ENCODE measurements around the gene STARD5. TPM values are rescaled to one million over a fixed set of nuclear protein-coding genes. Genes with fewer than 3 reads are reported as not detected.
"Not testable (repeated sequence)": the region's sequence is repeated elsewhere in the genome, so short reads cannot be mapped to it uniquely, and the experiment has no call there.

The STARD5 gene
- total RNA-seq, 1 experiment from 2014 or later, result 0.22 TPM

DNA sequence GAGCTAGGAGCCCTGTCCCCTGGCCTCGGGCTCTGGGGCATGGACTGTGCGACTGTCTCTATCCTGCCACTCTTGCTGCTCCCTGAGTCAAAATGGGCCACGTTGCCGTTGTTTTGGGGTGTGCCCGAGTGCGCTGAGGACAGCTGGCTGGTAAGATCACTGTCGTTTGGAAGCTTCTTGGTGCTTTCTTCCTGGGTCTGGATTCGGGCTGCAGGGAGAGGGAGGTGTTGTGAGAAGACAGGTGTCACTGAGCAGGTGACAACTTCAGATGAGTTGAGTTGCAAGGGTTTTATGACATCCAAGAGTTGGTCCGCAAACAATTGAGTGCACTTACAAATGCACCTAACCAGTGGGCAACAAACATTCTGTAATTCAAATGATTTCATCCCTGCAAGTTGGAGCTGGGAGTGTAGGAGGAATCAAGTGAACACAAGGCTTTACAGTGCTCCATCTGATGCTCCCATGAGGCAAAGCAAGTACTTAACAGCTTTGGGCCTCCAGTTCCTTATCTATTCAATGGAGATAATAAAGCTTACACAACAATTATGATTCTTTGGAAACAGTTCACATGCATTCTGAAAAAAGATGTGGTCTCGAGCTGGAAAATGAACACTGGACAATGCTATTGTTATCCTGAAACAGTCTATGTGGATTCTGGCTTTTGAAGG is 11.0 kb upstream of the STARD5 start:
- Histone ChIP-seq H3K4me3 (ENCODE audit: low read length) (no peak overlapping the region), H3K4me1 (ENCODE audit: low read length) (no peaks in the 10 kb centered on the region), H3K9me3 (ENCODE audit: low read length) (no peaks in the 10 kb centered on the region), H3K4me2 (ENCODE audit: low read depth, low read length, poor library complexity, severe bottlenecking) (no peak overlapping the region), H3K27ac (ENCODE audit: low read length) (no peak overlapping the region), H3K9ac (ENCODE audit: low read length) (no peak overlapping the region), H3K79me2 (ENCODE audit: low read length) (no peaks in the 10 kb centered on the region), H3K9me2 (replicated peaks; ENCODE audit: insufficient read depth, low read length) (no peaks in the 10 kb centered on the region), H3K36me3 (ENCODE audit: insufficient read depth, low read length) (no peaks in the 10 kb centered on the region), H4K20me1 (ENCODE audit: insufficient read depth, low read depth, low read length) (no peaks in the 10 kb centered on the region), H2AFZ (ENCODE audit: low read length) (no peak overlapping the region), H3K27me3 (ENCODE audit: low read length) (no peaks in the 10 kb centered on the region)
- no peak for DNase-seq

GRCh38 chr15:81333363-81333762 is 9.4 kb upstream of the STARD5 start:
- no peaks in the 10 kb centered on the region for H3K9me3 ChIP-seq (ENCODE audit: low read length)
- H2AFZ ChIP-seq (ENCODE audit: low read length), result no peak overlapping the region
- no peak overlapping the region for H3K4me2 ChIP-seq (ENCODE audit: low read depth, low read length, poor library complexity, severe bottlenecking)
- H3K9ac ChIP-seq (ENCODE audit: low read length), result no peak overlapping the region
- no peaks in the 10 kb centered on the region for H3K79me2 ChIP-seq (ENCODE audit: low read length)
- H3K36me3 ChIP-seq (ENCODE audit: insufficient read depth, low read length), result no peaks in the 10 kb centered on the region
- H3K27ac ChIP-seq (ENCODE audit: low read length), result no peak overlapping the region
- H3K27me3 ChIP-seq (ENCODE audit: low read length), result no peaks in the 10 kb centered on the region
- DNase-seq, result no peak
- no peak overlapping the region for H3K4me3 ChIP-seq (ENCODE audit: low read length)
- no peaks in the 10 kb centered on the region for H3K4me1 ChIP-seq (ENCODE audit: low read length)
- H3K9me2 ChIP-seq (replicated peaks; ENCODE audit: insufficient read depth, low read length), result no peaks in the 10 kb centered on the region
- H4K20me1 ChIP-seq (ENCODE audit: insufficient read depth, low read depth, low read length), result no peaks in the 10 kb centered on the region

DNA sequence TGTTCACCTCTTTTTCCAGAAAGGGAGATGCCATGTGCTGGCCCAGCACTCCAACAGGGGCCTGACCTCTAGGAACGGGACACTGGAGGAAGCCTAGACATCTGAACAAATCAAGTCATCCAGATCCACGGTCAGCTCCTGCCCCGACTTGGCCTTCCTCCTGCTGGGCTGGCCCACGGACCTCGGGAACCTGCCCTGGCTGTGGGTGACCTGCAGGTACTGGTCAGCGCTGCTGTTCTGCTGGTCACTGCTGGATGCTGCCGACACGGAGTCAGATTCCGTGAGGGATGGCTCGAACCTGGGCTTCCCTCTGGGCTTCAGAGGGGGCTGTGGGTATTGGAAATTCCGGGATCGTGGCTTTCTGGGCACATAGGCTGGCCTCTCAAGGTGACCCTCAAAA is 8.4 kb upstream of the STARD5 start:
- Histone ChIP-seq H4K20me1 (ENCODE audit: insufficient read depth, low read depth, low read length) (no peaks in the 10 kb centered on the region), H3K4me1 (ENCODE audit: low read length) (no peaks in the 10 kb centered on the region), H3K27ac (ENCODE audit: low read length) (no peak overlapping the region), H3K4me2 (ENCODE audit: low read depth, low read length, poor library complexity, severe bottlenecking) (no peak overlapping the region), H3K9me3 (ENCODE audit: low read length) (no peaks in the 10 kb centered on the region), H2AFZ (ENCODE audit: low read length) (no peak overlapping the region), H3K9ac (ENCODE audit: low read length) (no peak overlapping the region), H3K36me3 (ENCODE audit: insufficient read depth, low read length) (no peaks in the 10 kb centered on the region), H3K79me2 (ENCODE audit: low read length) (no peaks in the 10 kb centered on the region), H3K9me2 (replicated peaks; ENCODE audit: insufficient read depth, low read length) (no peaks in the 10 kb centered on the region), H3K27me3 (ENCODE audit: low read length) (no peaks in the 10 kb centered on the region), H3K4me3 (ENCODE audit: low read length) (no peak overlapping the region)
- DNase-seq, result no peak

DNA sequence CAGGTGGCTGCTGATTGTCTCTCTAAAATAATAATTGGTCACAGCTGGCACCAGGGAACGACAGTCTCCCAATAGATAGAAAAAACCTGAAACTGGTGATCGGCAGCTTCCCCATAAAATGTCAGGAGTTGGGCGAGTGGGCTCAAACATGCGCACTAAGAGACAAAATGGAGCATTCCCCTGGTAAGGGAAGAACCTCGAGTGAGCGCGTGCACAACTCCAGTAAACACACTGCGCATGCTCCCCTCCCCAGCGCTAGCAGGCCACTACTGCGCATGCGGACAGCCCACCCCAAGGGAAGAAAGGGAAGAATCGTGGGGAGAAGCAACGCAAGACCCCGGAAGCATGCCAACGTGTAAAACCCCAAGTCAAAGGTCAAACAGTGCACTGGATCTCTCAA is 7.7 kb upstream of the STARD5 start:
- H3K27me3 ChIP-seq (ENCODE audit: low read length), result no peaks in the 10 kb centered on the region
- no peaks in the 10 kb centered on the region for H3K79me2 ChIP-seq (ENCODE audit: low read length)
- no peaks in the 10 kb centered on the region for H3K9me3 ChIP-seq (ENCODE audit: low read length)
- H4K20me1 ChIP-seq (ENCODE audit: insufficient read depth, low read depth, low read length), result no peaks in the 10 kb centered on the region
- no peaks in the 10 kb centered on the region for H3K36me3 ChIP-seq (ENCODE audit: insufficient read depth, low read length)
- no peak overlapping the region for H3K4me3 ChIP-seq (ENCODE audit: low read length)
- H3K4me2 ChIP-seq (ENCODE audit: low read depth, low read length, poor library complexity, severe bottlenecking), result no peak overlapping the region
- no peak for DNase-seq
- no peak overlapping the region for H3K27ac ChIP-seq (ENCODE audit: low read length)
- H3K9ac ChIP-seq (ENCODE audit: low read length), result no peak overlapping the region
- H2AFZ ChIP-seq (ENCODE audit: low read length), result no peak overlapping the region
- no peaks in the 10 kb centered on the region for H3K4me1 ChIP-seq (ENCODE audit: low read length)
- H3K9me2 ChIP-seq (replicated peaks; ENCODE audit: insufficient read depth, low read length), result no peaks in the 10 kb centered on the region

- H3K4me2 ChIP-seq (ENCODE audit: low read depth, low read length, poor library complexity, severe bottlenecking); H4K20me1 ChIP-seq (ENCODE audit: insufficient read depth, low read depth, low read length); H3K4me1 ChIP-seq (ENCODE audit: low read length); H3K9me3 ChIP-seq (ENCODE audit: low read length); H3K36me3 ChIP-seq (ENCODE audit: insufficient read depth, low read length); DNase-seq; H3K79me2 ChIP-seq (ENCODE audit: low read length); H2AFZ ChIP-seq (ENCODE audit: low read length); H3K4me3 ChIP-seq (ENCODE audit: low read length); H3K9me2 ChIP-seq (replicated peaks; ENCODE audit: insufficient read depth, low read length); H3K27me3 ChIP-seq (ENCODE audit: low read length); H3K9ac ChIP-seq (ENCODE audit: low read length); H3K27ac ChIP-seq (ENCODE audit: low read length): not testable (repeated sequence)
Measured at GRCh38 chr15:81331141-81331540, 7.2 kb upstream of the STARD5 start.

- no peaks in the 10 kb centered on the region for H3K4me1 ChIP-seq (ENCODE audit: low read length)
- no peaks in the 10 kb centered on the region for H3K79me2 ChIP-seq (ENCODE audit: low read length)
- H2AFZ ChIP-seq (ENCODE audit: low read length), result no peak overlapping the region
- no peak overlapping the region for H3K4me3 ChIP-seq (ENCODE audit: low read length)
- no peaks in the 10 kb centered on the region for H3K27me3 ChIP-seq (ENCODE audit: low read length)
- H3K9me2 ChIP-seq (replicated peaks; ENCODE audit: insufficient read depth, low read length), result no peaks in the 10 kb centered on the region
- no peak for DNase-seq
- H3K36me3 ChIP-seq (ENCODE audit: insufficient read depth, low read length), result no peaks in the 10 kb centered on the region
- H3K27ac ChIP-seq (ENCODE audit: low read length), result no peak overlapping the region
- no peaks in the 10 kb centered on the region for H4K20me1 ChIP-seq (ENCODE audit: insufficient read depth, low read depth, low read length)
- H3K4me2 ChIP-seq (ENCODE audit: low read depth, low read length, poor library complexity, severe bottlenecking), result no peak overlapping the region
- H3K9me3 ChIP-seq (ENCODE audit: low read length), result no peaks in the 10 kb centered on the region
- H3K9ac ChIP-seq (ENCODE audit: low read length), result no peak overlapping the region
Measured at GRCh38 chr15:81330366-81331090, 6.6 kb upstream of the STARD5 start.

- Histone ChIP-seq H3K4me2 (ENCODE audit: low read depth, low read length, poor library complexity, severe bottlenecking) (no peak overlapping the region), H3K4me3 (ENCODE audit: low read length) (no peak overlapping the region), H4K20me1 (ENCODE audit: insufficient read depth, low read depth, low read length) (no peaks in the 10 kb centered on the region), H3K27ac (ENCODE audit: low read length) (no peak overlapping the region), H3K4me1 (ENCODE audit: low read length) (peaks cover 3% of the 10 kb centered on the region), H2AFZ (ENCODE audit: low read length) (no peak overlapping the region), H3K9me2 (replicated peaks; ENCODE audit: insufficient read depth, low read length) (no peaks in the 10 kb centered on the region), H3K27me3 (ENCODE audit: low read length) (no peaks in the 10 kb centered on the region), H3K36me3 (ENCODE audit: insufficient read depth, low read length) (no peaks in the 10 kb centered on the region), H3K9ac (ENCODE audit: low read length) (no peak overlapping the region), H3K79me2 (ENCODE audit: low read length) (no peaks in the 10 kb centered on the region), H3K9me3 (ENCODE audit: low read length) (no peaks in the 10 kb centered on the region)
- DNase-seq, result no peak
Measured at GRCh38 chr15:81329446-81329845, 5.5 kb upstream of the STARD5 start.

DNA sequence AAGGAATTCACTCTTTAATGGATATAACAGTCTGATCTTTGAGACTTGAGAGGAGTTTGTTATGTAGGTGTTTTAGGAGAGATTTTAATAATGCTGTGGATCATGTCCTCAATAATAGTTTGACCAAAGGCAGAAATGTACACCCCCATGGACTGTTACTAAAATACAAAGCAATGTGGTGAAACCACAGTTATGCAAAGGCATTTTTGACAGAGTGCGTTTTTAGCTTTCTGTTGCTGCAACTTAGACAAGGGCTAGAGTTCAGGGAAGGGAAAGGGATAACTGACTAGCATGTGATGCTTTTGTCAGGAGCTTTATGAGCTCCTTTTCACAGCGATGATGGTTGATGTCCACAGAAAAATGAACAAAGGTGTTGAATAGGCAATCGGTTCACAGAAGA is 3.6 kb upstream of the STARD5 start:
- Histone ChIP-seq H3K9me3 (ENCODE audit: low read length) (no peaks in the 10 kb centered on the region), H3K4me3 (ENCODE audit: low read length) (no peak overlapping the region), H3K36me3 (ENCODE audit: insufficient read depth, low read length) (no peaks in the 10 kb centered on the region), H3K9ac (ENCODE audit: low read length) (no peak overlapping the region), H3K4me1 (ENCODE audit: low read length) (peaks cover 10% of the 10 kb centered on the region), H3K27me3 (ENCODE audit: low read length) (no peaks in the 10 kb centered on the region), H3K4me2 (ENCODE audit: low read depth, low read length, poor library complexity, severe bottlenecking) (no peak overlapping the region), H3K79me2 (ENCODE audit: low read length) (no peaks in the 10 kb centered on the region), H3K9me2 (replicated peaks; ENCODE audit: insufficient read depth, low read length) (no peaks in the 10 kb centered on the region), H3K27ac (ENCODE audit: low read length) (no peak overlapping the region), H2AFZ (ENCODE audit: low read length) (no peak overlapping the region), H4K20me1 (ENCODE audit: insufficient read depth, low read depth, low read length) (no peaks in the 10 kb centered on the region)
- DNase-seq, result no peak

All from Karpas-422 (cell line).